Measurements from ENCODE around the gene ZMYND11.

DNA sequence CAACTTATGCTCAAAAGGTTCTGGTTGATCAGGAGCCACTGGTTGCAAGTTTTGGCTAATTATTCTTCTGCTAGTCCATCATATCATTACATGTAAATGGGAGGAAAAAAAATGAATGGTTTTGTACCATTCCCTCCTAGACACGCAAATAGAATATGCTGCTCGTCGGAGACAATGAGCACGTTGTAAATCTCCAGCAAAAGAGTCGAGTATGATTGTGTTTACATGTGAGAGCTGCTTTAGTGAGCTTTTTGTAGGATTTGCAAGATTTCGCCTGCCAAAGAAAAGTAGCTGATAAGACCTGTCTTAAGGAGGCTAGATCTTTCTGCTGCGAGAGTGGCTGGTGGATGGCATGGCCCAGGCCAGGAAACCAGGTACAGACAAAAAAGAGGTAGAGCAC is 109.0 kb downstream of the ZMYND11 start:
- TF ChIP-seq CTCF (IDR thresholded peaks at IDR 0.05), result no peak
- TF ChIP-seq POLR2A (IDR thresholded peaks at IDR 0.05), result no peak

Measured in Peyer's patch (tissue), 4 donors.